ELF-1 (cell line): ENCODE measurements around the gene EBP.
A peak's percentile ranks its signal among the peaks of the same experiment; 100 is the strongest.
"Not testable (repeated sequence)": the region's sequence is repeated elsewhere in the genome, so short reads cannot be mapped to it uniquely, and the experiment has no call there.

Experiments used
- DNase-seq: peaks from one replicate; pipeline ENCODE4 v3.0.0-alpha.2; 2016; ENCODE audit warnings: low read depth, low spot score

The EBP gene

DNA sequence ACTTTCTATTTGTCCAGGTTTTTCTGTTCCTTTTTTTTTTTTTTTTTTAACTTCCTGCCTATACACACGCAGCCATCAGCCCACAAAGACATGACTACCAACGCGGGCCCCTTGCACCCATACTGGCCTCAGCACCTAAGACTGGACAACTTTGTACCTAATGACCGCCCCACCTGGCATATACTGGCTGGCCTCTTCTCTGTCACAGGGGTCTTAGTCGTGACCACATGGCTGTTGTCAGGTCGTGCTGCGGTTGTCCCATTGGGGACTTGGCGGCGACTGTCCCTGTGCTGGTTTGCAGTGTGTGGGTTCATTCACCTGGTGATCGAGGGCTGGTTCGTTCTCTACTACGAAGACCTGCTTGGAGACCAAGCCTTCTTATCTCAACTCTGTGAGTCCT is 2.1 kb downstream of the EBP start:
- no peak for DNase-seq

DNA sequence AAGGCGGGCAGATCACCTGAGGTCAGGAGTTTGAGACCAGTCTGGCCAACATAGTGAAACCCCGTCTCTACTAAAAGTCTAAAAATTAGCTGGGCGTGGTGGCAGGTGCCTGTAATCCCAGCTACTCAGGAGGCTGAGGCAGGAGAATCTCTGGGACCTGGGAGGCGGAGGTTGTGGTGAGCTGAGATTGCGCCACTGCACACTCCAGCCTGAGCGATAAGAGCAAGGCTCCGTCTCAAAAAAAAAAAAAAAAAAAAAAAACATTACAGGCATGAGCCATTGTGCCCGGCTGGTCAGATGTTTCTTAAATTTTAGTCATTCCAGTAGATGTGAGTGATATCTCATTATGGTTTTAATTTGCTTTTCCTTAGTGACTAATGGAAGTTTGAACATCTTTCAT is 4.2 kb downstream of the EBP start:
- DNase-seq, result not testable (repeated sequence)

DNA sequence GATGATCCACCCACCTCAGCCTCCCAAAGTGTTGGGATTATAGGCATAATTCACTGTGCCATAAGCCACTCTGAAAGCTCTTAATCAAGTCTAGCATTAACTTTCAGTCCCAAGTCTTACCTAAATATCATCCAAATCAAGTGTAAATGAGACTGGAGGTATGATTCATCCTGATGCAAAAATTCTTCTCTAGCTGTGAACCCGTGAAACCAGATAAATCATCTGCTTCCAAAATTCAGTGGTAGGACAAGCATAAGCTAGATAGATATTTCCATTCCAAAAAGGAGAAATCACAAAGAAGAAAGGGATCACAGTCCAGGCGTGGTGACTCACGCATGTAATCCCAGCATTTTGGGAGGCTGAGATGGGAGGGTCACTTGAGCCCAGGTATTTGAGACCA is 9.1 kb downstream of the EBP start:
- DNase-seq, result no peak

DNA sequence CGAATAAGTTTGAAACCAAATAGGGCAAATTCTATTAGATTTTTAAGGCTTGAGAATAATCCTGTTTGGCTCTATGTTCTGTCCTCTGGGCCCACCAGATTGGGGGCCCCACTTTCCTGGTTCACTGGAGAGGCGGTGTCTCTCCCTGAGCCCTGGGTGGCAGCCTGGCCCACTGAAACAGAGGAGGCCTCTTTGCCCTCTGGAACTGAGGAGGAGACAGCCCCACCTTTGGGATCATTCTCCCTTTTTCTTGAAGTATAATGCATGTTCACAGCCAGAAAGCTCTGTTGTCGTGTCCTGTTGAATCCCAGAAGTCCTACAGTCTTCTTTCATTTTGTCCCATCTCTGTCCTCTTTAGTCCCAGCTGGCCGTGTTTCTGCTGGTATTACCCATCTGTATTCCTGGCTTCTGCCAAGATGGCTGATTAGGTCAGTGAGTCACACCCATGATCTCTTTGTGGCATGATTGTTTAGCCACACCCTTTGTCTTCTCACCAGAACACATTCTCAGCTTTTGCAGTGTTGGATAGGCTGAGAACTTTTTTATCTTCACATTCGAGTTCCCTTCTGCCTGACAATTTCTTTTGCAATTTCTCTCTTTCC is 9.9 kb downstream of the EBP start:
- no peak for DNase-seq

DNA sequence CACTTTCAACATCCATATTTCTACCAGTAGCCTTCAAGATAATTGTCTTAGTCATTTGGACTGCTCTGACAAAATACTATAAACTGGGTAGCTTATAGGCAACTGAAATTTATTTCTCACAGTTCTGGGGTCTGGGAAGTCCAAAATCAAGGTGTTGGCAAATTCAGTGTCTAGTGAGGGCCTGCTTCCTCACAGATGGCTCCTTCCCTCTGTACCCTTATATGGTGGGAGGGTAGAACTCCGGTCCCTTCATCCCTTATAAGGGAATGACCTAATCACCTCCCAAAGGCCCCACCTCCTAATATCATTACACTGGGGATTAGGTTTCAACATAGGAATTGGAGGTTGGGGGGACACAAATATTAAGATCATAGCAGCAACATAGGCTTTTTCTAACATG is 10.6 kb downstream of the EBP start:
- no peak for DNase-seq

DNA sequence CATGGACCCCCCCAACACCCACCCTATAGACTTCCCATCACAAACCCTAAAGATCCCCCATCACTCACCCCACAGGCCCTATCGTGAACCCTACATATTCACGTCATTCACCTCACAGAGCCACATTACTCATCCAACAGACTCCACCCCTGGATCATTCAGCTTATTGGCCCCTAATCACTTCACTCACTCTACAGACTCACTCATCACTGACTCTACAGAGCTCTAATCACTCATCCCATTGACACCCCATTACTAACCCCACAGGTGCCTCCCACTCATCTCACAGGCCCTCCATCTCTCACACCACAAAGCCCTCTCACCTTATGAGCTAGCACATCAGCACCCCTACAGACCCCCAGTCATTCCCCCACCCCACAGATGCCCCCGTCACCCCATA is 11.6 kb downstream of the EBP start:
- no peak for DNase-seq

DNA sequence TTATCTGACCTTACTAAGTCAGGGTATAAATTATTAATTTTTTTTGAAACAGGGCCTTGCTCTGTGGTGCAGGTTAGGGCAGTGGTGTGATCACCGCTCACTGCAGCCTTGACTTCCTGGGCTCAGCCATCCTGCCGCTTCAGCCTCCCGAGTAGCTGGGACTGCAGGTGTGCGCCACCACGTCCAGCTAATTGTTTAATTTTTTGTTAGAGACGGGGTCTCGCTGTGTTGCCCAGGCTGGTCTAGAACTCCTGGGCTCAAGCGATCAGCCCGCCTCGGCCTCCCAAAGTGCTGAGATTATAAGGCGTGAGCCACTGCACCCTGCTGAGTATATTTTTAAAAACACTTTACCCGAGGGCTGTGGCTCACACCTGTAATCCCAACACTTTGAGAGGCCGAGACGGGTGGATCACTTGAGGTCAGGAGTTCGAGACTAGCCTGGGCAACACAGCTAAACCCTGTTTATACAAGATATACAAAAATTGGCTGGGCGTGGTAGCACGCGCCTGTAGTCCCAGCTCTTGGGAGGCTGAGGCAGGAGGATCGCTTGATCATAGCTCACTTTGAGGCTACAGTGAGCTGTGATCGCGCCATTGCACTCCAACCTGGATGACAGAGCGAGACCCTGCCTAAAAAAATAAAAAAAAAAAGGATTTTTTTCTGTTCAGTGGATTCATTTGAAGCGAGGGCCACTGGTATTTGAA is 17.2 kb downstream of the EBP start:
- no peak for DNase-seq

- peak; percentile 100 for DNase-seq
Observed at GRCh38 chrX:48539345-48540027, 17.9 kb downstream of the EBP start, which contains the start of gene TBC1D25. Gene TBC1D25 (plus strand): TSS chrX:48539714. CDS start chrX:48539798, 84 bp downstream.

DNA sequence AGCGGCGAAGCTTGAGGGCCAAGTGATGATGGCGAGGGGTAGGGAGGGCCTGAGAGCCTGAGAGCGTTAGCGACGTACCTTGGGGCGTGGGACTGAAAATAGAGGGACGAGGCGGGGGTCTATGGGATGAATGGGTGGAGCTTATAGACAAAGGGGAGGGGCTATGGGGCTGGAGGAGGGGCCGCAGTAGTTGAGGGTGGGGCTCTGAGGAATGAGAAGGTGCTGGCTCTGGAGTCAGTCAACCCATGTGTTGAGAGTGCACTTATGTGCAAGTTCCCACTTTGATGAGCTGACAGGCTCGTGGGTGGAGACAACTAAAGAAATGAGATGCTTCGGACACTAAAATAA is 18.4 kb downstream of the EBP start:
- DNase-seq, result no peak

GRCh38 chrX:48540480-48540879 is 18.9 kb downstream of the EBP start:
- DNase-seq, result peak; percentile 31

DNA sequence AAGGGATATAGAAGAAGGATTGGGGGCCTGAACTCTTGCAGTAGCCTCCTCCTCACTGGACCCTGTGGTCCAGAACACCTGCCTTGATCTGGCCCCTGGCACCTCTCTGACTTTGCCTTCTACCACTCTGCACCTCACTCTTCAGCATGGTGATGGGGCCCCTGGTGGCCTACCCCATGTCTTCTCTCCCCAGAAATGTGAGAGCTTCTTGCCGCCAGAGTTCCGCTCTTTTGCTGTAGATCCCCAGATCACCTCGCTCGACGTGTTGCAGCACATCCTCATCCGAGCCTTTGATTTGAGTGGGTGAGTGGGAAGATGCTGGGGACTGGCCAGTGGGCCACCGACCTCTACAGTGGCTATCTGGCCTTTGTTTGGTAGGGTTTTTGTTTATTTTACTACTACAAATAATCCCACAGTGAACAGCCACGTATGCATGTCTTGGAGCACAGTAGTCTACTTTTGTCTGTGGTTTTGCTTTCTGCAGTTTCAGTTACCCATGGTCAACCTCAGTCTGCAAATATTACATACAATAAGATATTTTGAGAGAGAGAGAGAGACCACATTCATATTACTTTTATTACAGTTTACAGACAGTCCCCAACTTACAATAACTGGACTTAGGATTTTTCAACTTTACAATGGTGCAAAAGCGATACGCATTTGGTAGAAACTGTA is 19.7 kb downstream of the EBP start:
- DNase-seq, result no peak

- no peak for DNase-seq
Observed at GRCh38 chrX:48548871-48549270, 27.3 kb downstream of the EBP start.

- not testable (repeated sequence) for DNase-seq
Observed at GRCh38 chrX:48555731-48556325, 34.2 kb downstream of the EBP start.

GRCh38 chrX:48558271-48558670 is 36.7 kb downstream of the EBP start:
- DNase-seq, result no peak

GRCh38 chrX:48559636-48560035 is 38.0 kb downstream of the EBP start:
- no peak for DNase-seq

GRCh38 chrX:48560056-48560455 is 38.4 kb downstream of the EBP start:
- DNase-seq, result no peak

DNA sequence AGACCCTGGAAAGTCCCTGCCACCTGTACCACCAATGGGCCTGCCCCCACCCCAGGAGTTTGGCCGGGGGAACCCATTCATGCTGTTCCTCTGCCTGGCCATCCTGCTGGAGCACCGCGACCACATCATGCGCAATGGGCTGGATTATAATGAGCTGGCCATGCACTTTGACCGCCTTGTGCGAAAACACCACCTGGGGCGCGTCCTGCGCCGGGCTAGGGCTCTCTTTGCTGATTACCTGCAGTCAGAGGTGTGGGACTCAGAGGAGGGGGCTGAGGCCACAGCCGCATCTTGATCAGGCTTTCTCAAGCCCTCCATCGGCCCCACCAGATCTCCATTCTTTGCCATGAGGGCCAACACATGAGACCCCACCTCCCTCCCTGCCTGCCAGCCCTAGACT is 39.1 kb downstream of the EBP start:
- DNase-seq, result no peak

- no peak for DNase-seq
Observed at GRCh38 chrX:48569958-48570357, 48.4 kb downstream of the EBP start.

GRCh38 chrX:48573690-48574269 is 52.2 kb downstream of the EBP start:
- DNase-seq, result peak; percentile 68

DNA sequence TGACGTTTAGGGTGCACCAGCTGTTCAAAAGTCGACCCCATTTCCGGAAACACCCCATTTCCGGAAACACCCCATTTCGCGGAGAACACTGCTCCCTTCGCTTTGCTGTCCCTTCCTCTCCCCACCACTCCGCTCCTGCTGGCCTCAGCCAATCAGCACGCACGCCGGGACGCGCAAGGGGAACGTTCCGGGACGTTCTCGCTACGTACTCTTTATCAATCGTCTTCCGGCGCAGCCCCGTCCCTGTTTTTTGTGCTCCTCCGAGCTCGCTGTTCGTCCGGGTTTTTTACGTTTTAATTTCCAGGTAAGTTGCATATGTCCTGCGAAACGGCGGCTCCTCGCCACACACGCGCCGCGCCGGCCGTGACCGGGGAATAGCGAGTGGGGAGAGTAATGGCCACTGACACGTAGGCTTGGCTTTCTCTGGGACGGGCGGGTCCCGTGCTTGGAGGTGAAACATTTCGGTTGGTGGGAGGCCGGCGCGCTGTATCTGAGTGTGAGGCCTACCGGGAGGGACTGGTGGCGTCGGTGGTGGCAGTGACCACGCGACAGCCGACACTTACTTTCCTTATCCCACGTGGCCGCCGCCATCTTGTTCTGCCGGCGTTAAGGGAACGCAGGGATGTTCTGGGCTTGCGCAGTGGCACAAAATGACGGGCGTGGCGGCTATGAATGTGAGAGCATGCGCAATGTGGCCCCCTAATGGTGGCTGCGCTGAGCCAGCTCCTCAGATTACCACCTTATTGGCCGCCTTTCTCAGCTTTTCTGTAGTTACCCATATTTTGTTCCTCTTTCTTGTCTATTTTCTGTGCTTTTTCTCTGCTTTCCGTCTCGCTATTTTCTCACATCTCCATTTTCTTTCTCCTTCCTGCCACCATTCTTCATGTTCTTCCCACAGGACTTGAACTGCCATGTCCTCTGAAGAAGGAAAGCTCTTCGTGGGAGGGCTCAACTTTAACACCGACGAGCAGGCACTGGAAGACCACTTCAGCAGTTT is 53.0 kb downstream of the EBP start, which contains the start of gene RBM3:
TSS of gene RBM3 (plus strand) at position 215 of the 997 bp plus-strand sequence. CDS start at position 912, 697 bp downstream.
- DNase-seq, result peak; percentile 96
